NCI-H2196 treated with DMSO at 0.1 percent for 48 hours (cell line): ENCODE data around the gene MESP1.
"Not testable (repeated sequence)": the region's sequence is repeated elsewhere in the genome, so short reads cannot be mapped to it uniquely, and the experiment has no call there.

Experiments used
- DNase-seq: peaks from one replicate; lab custom pipeline; 2025; ENCODE audit not compliant: unreplicated experiment; lab: John Stamatoyannopoulos, UW

Gene MESP1, protein sequence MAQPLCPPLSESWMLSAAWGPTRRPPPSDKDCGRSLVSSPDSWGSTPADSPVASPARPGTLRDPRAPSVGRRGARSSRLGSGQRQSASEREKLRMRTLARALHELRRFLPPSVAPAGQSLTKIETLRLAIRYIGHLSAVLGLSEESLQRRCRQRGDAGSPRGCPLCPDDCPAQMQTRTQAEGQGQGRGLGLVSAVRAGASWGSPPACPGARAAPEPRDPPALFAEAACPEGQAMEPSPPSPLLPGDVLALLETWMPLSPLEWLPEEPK

DNA sequence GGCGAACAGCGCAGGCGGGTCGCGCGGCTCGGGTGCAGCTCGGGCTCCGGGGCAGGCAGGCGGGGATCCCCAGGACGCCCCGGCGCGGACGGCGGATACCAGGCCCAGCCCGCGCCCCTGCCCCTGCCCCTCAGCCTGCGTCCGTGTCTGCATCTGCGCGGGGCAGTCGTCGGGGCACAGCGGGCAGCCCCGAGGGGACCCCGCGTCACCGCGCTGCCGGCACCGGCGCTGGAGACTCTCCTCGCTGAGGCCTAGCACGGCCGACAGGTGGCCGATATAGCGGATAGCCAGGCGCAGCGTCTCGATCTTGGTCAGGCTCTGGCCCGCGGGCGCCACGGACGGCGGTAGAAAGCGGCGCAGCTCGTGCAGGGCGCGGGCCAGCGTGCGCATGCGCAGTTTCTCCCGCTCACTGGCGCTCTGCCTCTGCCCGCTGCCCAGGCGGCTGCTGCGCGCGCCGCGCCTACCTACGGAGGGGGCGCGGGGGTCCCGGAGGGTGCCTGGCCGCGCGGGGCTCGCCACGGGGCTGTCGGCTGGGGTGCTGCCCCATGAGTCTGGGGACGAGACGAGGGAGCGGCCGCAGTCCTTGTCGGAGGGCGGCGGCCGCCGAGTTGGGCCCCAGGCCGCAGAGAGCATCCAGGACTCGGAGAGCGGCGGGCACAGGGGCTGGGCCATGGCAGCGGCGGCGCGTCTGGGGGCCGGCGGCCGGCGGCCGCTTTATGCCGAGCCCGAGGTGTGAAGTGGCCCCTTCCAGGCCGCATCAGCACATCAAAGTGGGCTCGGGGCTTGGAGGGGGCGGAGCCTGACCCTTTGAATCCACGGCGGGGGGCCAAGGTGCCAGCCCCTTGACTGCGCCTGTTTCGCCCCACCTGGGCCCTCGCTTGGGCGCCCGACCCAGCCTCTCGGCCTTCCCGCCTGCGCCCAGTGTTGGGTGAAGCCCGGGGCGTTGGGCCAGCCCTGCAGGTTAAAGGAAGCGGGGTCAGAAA, at the start of gene MESP1:
MESP1 (minus strand) TSS at position 690 of the 983 bp plus-strand sequence; CDS start at position 672, 18 bp downstream.
- DNase-seq = peak; percentile 61

GRCh38 chr15:89799918-89800498, 49.0 kb upstream of the MESP1 start:
- DNase-seq = no peak

DNA sequence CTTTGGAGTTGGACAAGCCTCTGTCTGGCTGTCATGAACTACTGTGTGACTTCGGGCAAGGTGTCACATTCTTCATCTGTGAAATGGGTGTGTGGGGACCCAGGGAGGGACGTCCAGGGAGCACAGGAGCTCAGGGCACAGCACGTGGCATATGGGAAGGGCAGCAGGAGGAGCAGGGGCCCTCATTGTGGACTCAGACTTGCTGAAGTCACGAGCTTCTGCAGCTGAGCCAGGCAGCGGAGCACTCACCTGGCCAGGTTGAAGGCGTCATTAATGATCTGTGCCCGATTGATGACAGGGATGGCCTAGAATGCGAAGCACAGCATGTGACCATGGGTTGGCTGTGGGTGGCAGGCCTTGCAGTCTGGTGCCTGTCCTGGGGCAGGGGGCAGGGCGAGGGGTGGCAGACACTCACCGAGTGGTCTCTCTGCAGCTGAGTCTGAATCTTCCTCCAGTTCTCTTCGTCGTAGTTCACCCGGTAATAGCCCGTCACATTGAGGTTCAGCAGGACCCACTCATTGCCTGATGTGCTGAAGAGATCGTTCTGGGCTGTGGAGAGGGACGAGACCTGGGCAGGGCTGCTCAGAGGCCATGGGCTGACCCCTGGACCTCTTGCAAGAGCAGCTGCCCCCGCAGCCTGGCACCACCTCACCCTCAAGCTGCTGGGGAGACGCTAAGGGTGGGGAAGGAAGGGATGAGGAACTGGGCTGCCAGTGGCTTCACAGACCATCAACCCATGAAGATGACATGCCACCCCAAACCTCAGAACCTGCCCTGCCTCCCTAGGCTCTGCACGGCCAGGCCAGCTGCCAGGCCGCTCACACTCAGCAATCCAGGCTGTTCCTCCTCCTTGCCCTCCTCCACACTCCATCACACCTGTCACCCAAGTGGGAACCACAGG, 48.2 kb upstream of the MESP1 start:
- DNase-seq = no peak

GRCh38 chr15:89797678-89798201, 46.7 kb upstream of the MESP1 start:
- no peak for DNase-seq

- DNase-seq = no peak
Observed at GRCh38 chr15:89795996-89796395, 44.9 kb upstream of the MESP1 start.

DNA sequence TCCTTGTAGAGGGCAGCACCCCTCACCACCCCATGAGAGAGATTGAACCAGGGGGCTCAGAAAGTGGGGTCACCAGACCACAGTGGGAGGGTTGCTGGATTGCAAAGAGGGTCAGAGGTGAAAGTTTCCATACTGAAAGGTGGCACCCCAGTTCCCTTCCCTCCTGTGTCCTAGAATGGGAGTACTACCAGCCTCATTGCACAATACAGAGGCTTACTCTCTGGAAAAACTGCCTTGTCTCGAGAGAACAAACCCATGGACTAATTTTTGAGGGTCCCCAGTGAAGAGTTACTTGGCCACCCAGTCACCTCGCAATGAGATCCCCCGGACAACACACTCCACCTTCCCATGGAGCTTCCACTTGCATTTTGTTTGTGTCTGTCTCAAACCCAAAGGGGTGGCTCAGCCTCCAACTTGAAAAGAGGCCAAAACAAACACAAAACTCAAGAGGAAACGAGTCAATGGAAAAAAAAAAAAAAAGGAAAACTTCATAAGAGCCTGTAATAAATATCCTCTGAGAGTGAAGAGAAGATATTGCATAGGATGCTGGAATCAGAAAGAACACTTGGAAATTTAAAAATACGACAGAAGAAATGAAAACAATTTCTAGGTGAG, 43.7 kb upstream of the MESP1 start:
- no peak for DNase-seq

GRCh38 chr15:89792106-89792805, 41.2 kb upstream of the MESP1 start:
- no peak for DNase-seq

DNA sequence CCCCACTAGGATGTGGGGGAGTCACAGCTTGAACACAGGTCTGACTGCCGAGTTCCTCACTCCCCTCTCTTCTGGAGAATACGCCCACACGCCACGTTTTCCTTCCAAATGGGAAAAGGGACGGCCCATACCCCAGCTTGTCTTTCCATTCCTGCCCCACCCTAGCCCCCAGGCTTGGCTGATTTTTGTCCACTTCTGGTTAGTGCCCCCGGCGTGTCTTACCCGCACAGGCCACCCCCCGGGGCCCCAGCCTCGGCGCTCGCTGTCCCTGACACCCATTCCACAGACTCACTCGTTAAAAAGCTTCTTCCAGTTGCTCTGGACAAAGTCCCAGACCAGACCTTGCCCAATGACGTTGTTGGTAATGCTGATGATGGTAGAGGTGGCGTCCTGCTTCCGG, 39.6 kb upstream of the MESP1 start:
- no peak for DNase-seq

DNA sequence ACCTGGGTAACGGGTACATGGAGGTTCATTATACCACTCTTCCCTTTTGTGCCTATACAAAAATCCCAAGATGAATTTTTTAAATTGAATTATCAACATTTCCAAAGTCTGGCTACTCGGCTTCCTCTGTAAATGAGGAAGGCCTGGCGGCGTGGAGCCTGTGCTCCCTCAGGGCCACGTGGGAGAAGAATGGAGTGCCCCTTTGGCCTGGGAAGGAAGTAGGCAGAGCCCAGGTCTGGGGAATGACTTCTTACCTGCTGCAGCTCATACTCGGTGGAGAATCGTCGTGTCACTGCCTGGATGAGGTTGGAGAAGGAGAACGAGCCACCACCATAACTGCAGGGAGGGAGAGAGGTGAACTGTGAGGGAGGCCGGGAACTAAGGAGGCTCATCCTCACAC, 39.2 kb upstream of the MESP1 start:
- DNase-seq = no peak

DNA sequence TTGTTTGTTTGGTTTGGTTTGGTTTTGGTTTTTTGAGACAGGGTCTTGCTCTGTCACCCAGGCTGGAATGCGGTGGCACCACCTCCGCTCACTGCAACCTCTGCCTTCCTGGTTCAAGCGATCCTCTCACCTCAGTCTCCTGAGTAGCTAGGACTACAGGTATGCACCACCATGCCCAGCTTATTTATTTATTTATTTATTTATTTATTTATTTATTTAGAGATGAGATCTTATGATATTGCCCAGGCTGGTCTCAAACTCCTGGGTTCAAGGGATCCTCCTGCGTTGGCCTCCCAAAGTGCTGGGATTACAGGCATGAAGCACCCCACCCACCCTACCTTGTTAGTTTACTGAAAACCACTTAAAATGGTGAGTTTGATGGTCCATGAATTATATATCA, 37.5 kb upstream of the MESP1 start:
- not testable (repeated sequence) for DNase-seq

- DNase-seq = no peak
Observed at GRCh38 chr15:89787944-89788343, 36.9 kb upstream of the MESP1 start.

GRCh38 chr15:89785774-89786140, 34.7 kb upstream of the MESP1 start:
- no peak for DNase-seq

DNA sequence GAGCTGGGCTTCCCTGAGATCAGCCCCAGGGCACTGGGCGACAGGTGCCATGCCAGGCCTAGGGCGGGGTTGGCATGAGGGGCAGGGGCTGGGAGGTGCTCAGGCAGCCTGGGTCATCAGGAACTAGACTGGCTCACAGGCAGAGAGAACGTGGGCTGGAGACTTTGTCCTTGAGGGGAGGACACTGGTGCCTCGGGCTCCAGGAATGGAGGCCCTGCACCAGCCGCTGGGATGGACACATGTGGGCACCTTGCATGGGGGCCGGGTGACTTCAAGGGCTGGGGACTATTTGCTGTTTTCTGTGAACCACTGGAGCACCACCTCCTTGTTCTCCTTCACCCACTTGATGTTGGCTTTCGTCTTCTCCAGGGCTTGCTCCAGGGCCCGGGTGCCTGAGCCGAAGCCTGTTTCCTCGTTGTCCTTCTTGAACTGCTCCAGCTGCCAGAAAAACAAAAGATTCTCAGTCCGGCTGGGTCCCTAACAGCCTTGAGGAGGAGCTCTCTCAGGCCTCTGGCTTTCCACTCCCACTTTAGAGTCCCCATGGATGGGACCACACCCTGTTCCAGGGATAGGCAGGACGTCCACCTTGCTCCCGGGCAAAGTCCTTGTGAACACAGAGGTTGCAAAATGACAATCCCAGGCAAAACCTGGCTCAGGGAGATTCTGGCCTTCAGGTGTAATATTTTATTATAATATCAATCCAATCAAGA, 34.2 kb upstream of the MESP1 start:
- no peak for DNase-seq

DNA sequence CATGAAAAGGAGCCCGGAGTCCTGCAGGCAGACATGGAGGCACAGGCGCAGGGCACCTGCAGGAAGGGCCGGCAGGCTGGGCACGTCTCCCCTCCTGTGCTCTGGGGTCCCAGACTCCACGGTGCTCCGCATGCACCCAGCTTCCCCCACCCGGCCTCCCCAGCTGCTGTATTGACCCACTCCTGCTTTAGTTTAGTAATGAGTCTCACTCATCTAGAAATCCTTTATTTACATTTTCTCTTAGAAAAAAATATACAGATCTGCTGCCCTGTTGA, 33.6 kb upstream of the MESP1 start:
- no peak for DNase-seq

- DNase-seq = no peak
Observed at GRCh38 chr15:89783861-89784685, 33.0 kb upstream of the MESP1 start.

DNA sequence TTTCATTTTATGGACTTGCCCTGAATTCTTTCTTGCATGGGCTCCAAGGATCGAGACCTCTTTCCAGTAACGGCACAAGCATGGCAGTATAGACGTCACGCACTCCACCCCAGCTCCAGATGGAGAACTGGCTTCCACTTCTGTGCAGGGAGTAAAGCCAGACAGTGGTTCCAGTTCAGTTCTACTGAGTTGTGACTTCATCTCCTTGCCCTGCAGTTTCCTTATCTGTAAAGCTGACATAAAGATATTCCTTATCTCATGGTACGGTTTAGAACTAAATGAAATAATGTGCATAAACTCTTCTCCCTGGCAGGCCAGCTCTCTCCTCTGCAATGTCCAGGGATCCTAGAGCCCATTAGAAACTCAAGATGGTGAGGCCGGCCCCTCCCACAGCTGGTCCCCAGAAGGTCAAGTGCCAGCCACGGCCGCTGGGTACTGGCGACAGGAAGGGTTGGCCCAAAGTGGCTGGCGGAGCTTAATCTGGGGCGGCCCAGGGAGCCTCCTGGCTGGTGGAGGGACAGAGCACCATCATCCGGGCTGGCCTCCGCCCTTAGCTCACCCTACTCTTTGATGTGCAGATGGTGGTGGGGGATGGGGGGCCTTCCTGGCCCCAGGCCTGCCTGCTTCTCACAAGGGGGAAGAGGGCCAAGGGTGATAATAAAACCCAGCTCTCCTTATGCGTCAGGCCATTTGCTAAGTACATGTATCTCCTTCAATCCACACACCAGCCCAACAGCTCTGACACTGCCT, 32.2 kb upstream of the MESP1 start:
- DNase-seq = no peak

DNA sequence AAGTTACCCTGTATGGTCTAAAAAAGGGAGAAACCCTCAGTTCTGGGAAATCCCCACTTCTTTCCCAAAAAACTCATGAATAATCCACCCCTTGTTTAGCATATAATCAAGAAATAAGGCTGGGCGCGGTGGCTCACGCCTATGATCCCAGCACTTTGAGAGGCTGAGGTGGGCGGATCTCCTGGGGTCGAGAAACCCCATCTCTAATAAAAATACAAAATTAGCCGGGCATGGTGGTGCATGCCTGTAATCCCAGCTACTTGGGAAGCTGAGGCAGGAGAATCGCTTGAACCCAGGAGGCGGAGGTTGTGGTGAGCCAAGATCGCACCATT, 31.5 kb upstream of the MESP1 start:
- DNase-seq = not testable (repeated sequence)
